Fibroblast of mammary gland (primary cell): ENCODE measurements around the gene BICC1.

Experiments used
- DNase-seq: peaks from one replicate; pipeline ENCODE4 v3.0.0-alpha.2; 2010; ENCODE audit warnings: low read depth
- H3K4me3 ChIP-seq: 2 replicates; pipeline ENCODE4 v1.5.1; 2011; ENCODE audit warnings: low read depth, mild to moderate bottlenecking, low read length, moderate library complexity; ENCODE audit not compliant: control insufficient read depth
- TF ChIP-seq, protein P1 (sequence below): conservative IDR thresholded peaks from 2 replicates; pipeline ENCODE4 v1.5.1; 2011; ENCODE audit warnings: low read depth, low read length, inconsistent platforms; ENCODE audit not compliant: control insufficient read depth, insufficient read depth

Gene BICC1

GRCh38 chr10:58754469-58755339 is 242.0 kb downstream of the BICC1 start:
- peak; percentile 57 for DNase-seq
- TF ChIP-seq, protein P1, sequence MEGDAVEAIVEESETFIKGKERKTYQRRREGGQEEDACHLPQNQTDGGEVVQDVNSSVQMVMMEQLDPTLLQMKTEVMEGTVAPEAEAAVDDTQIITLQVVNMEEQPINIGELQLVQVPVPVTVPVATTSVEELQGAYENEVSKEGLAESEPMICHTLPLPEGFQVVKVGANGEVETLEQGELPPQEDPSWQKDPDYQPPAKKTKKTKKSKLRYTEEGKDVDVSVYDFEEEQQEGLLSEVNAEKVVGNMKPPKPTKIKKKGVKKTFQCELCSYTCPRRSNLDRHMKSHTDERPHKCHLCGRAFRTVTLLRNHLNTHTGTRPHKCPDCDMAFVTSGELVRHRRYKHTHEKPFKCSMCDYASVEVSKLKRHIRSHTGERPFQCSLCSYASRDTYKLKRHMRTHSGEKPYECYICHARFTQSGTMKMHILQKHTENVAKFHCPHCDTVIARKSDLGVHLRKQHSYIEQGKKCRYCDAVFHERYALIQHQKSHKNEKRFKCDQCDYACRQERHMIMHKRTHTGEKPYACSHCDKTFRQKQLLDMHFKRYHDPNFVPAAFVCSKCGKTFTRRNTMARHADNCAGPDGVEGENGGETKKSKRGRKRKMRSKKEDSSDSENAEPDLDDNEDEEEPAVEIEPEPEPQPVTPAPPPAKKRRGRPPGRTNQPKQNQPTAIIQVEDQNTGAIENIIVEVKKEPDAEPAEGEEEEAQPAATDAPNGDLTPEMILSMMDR, result no peak
- H3K4me3 ChIP-seq, result no peak overlapping the region

DNA sequence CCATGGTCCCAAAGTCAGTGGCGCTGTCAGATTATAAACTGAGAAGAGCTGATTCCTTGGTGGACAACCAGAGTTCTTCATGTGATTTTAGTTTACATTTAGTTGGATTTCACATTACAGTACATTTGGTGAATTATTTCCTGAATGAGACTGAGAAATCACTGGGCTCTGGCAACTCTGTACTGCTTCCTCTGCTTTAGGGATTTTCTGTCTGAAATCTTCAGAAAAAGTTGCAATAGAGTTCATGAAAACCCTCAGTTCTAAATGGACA is 242.6 kb downstream of the BICC1 start:
- TF ChIP-seq, protein P1, result no peak
- no peak overlapping the region for H3K4me3 ChIP-seq
- DNase-seq, result no peak

- TF ChIP-seq, protein P1, result no peak
- H3K4me3 ChIP-seq, result peak overlapping the region; percentile 42
- peak; percentile 81 for DNase-seq
Observed at GRCh38 chr10:58755677-58756076, 243.0 kb downstream of the BICC1 start.

DNA sequence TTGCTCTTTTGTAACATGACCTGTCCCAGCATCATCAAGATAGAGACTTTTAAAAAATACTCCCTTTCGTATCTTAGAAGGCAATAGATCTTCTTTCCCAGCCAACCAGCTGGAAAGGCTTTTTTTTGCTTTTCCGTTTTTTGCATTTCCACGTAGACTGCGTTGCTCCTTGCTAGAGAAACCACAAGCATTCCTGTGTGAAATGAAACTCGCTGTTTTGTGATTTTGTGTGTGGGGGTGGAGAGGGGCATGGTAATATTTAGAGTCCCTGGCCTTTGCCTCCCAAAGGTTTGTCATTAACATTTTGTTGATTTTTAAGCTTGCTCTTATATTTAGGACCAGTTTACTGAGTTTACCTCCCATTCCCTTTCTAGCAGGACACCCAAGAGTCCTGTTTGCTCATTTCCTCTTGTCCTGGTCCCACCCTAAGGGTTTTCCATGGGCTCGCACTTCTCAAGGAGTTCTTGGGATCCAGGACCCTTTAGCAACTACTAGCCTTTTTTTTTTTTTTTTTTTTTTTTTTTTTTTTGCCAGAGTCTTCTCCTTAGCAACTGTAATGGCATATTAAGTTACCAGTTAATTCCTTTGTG is 243.6 kb downstream of the BICC1 start:
- peak overlapping the region; percentile 42 for H3K4me3 ChIP-seq
- peak; percentile 67 for DNase-seq

GRCh38 chr10:58757352-58758065 is 244.8 kb downstream of the BICC1 start:
- TF ChIP-seq, protein P1, result no peak
- no peak overlapping the region for H3K4me3 ChIP-seq
- DNase-seq, result no peak

More for the DNA sequence above, 243.6 kb downstream of the BICC1 start:
- TF ChIP-seq, protein P1, result no peak

GRCh38 chr10:58758321-58758720 is 245.6 kb downstream of the BICC1 start:
- TF ChIP-seq, protein P1, result no peak
- DNase-seq, result no peak

More at GRCh38 chr10:58758321-58758720, 245.6 kb downstream of the BICC1 start:
- no peak overlapping the region for H3K4me3 ChIP-seq
